PC-3 (cell line): Measurements from ENCODE around the gene MAD1L1. TPM values are rescaled to one million over a fixed set of nuclear protein-coding genes. Genes with fewer than 3 reads are reported as not detected.
"Not testable (repeated sequence)": the region's sequence is repeated elsewhere in the genome, so short reads cannot be mapped to it uniquely, and the experiment has no call there.

Source experiments
- ATAC-seq: fragments of 200-7000 bp; cut with Tn5 transposase; 2 replicates; pipeline ENCODE4 v1.9.1; 2020; ENCODE audit warnings: mild to moderate bottlenecking, moderate library complexity
- BruUV-seq: library from RNA; stranded (reverse); fragments of 400-500 nt; replicated peaks from 2 replicates; lab custom pipeline; 2021; lab: Mats Ljungman, UMichigan
- CTCF ChIA-PET: fragments of 300-600 bp; sonication (Branson Sonifier 250); formaldehyde crosslinking; loops from one replicate; lab custom pipeline; 2022; ENCODE audit warnings: antibody characterized with exemption; lab: Charles Lee
- POLR2A ChIA-PET: fragments of 300-600 bp; sonication (Branson Sonifier 250); formaldehyde crosslinking; loops from one replicate; lab custom pipeline; 2022; ENCODE audit warnings: antibody characterized with exemption; ENCODE audit not compliant: unreplicated experiment; lab: Charles Lee
- DNase-seq: peaks from one replicate; pipeline ENCODE4 v3.0.0-alpha.2; 2015
- H2AFZ ChIP-seq: fragments of 300-600 bp; sonication (generic); 2 replicates; pipeline ENCODE4 v1.6.0; 2016; ENCODE audit warnings: antibody characterized with exemption, low read length
- H3F3A ChIP-seq: fragments of 300-600 bp; sonication (generic); one replicate; pipeline ENCODE4 v1.6.0; 2017; ENCODE audit warnings: antibody characterized with exemption, low read length, control low read depth, mild to moderate bottlenecking; ENCODE audit not compliant: unreplicated experiment
- H3K27ac ChIP-seq: fragments of 300-600 bp; sonication (generic); 2 replicates; pipeline ENCODE4 v1.5.1; 2016; ENCODE audit warnings: mild to moderate bottlenecking, low read length
- H3K27me3 ChIP-seq: fragments of 300-600 bp; sonication (generic); 2 replicates; pipeline ENCODE4 v1.6.1; 2016; ENCODE audit warnings: low read length, mixed read lengths
- H3K36me3 ChIP-seq: fragments of 300-600 bp; sonication (generic); 2 replicates; pipeline ENCODE4 v1.6.1; 2016; ENCODE audit warnings: low read depth, mixed run types, low read length, mixed read lengths
- H3K4me1 ChIP-seq: fragments of 300-600 bp; sonication (generic); 2 replicates; pipeline ENCODE4 v1.5.1; 2016; ENCODE audit warnings: low read length; ENCODE audit not compliant: insufficient read depth
- H3K4me2 ChIP-seq: fragments of 300-600 bp; sonication (generic); 2 replicates; pipeline ENCODE4 v1.6.0; 2016; ENCODE audit warnings: low read length
- H3K4me3 ChIP-seq: fragments of 300-600 bp; sonication (generic); 2 replicates; pipeline ENCODE4 v1.5.1; 2016; ENCODE audit warnings: mild to moderate bottlenecking, low read length, mixed read lengths
- H3K79me2 ChIP-seq: fragments of 300-600 bp; sonication (generic); 2 replicates; pipeline ENCODE4 v1.6.1; 2017; ENCODE audit warnings: low read length, mixed read lengths
- H3K9ac ChIP-seq: fragments of 300-600 bp; sonication (generic); 2 replicates; pipeline ENCODE4 v1.6.0; 2016; ENCODE audit warnings: mild to moderate bottlenecking, low read length
- H3K9me2 ChIP-seq: fragments of 300-600 bp; sonication (generic); replicated peaks from 2 replicates; pipeline ENCODE4 v1.6.1; 2016; ENCODE audit warnings: mixed run types, low read length, mixed read lengths
- H3K9me3 ChIP-seq: fragments of 300-600 bp; sonication (generic); 2 replicates; pipeline ENCODE4 v1.6.1; 2016; ENCODE audit warnings: low read length, mixed read lengths
- H4K20me1 ChIP-seq: fragments of 300-600 bp; sonication (generic); 2 replicates; pipeline ENCODE4 v1.6.1; 2016; ENCODE audit warnings: low read length, mixed read lengths
- CTCF ChIP-seq: fragments of 300-600 bp; sonication (generic); conservative IDR thresholded peaks from 2 replicates; pipeline ENCODE4 v1.5.1; 2017; ENCODE audit warnings: antibody characterized with exemption, low read depth, mild to moderate bottlenecking, low read length
- EZH2 ChIP-seq: fragments of 300-600 bp; sonication (generic); IDR thresholded peaks from one replicate; pipeline ENCODE4 v1.6.1; 2017; ENCODE audit warnings: antibody characterized with exemption, mild to moderate bottlenecking, low read length; ENCODE audit not compliant: unreplicated experiment
- EZH2phosphoT487 ChIP-seq: fragments of 300-600 bp; sonication (generic); IDR thresholded peaks from 2 replicates; pipeline ENCODE4 v1.6.1; 2018; ENCODE audit warnings: mild to moderate bottlenecking, antibody characterized with exemption, low read length, borderline replicate concordance
- intact Hi-C: fragments of 100-400 bp; cut with micrococcal nuclease; formaldehyde crosslinking; loops from 2 replicates; pipeline ENCODE4 v1.9.0; 2023
- total RNA-seq: library from RNA; depleted of rRNA; stranded (reverse); fragments of >200 nt; gene quantifications from 2 replicates; pipeline ENCODE4 v1.2.3, GENCODE V29; 2014

The MAD1L1 gene
- total RNA-seq, 1 experiment from 2014 or later = 88.4 TPM

- no peaks in the 10 kb centered on the region for H3K36me3 ChIP-seq
- H3K9ac ChIP-seq = no peak overlapping the region
- no peaks in the 10 kb centered on the region for H3K9me2 ChIP-seq
- H3K4me3 ChIP-seq = no peak overlapping the region
- H3K4me2 ChIP-seq = no peak overlapping the region
- DNase-seq (no peak), ATAC-seq (no peak)
- no peaks in the 10 kb centered on the region for H3K79me2 ChIP-seq
- BruUV-seq = no TSS peak
- no peaks in the 10 kb centered on the region for H3K27me3 ChIP-seq
- H2AFZ ChIP-seq = no peak overlapping the region
- H4K20me1 ChIP-seq = no peaks in the 10 kb centered on the region
- no peak for TF ChIP-seq EZH2
- no peak for TF ChIP-seq CTCF
- TF ChIP-seq EZH2phosphoT487 = no peak
- H3K4me1 ChIP-seq = no peaks in the 10 kb centered on the region
- no peaks in the 10 kb centered on the region for H3K9me3 ChIP-seq
- POLR2A ChIA-PET = no interaction called here
- no peak overlapping the region for H3K27ac ChIP-seq
- H3F3A ChIP-seq = no peaks in the 10 kb centered on the region
- intact Hi-C loops = no loop called here
- CTCF ChIA-PET = no interaction called here
Measured at GRCh38 chr7:1970895-1971294, 261.9 kb downstream of the MAD1L1 start.

GRCh38 chr7:1970285-1970660, 262.5 kb downstream of the MAD1L1 start:
- ATAC-seq, H3K4me3 ChIP-seq, H3F3A ChIP-seq, H3K36me3 ChIP-seq, POLR2A ChIA-PET, H3K4me2 ChIP-seq, H3K79me2 ChIP-seq, CTCF ChIA-PET, H3K4me1 ChIP-seq, H3K9ac ChIP-seq, H3K27me3 ChIP-seq, intact Hi-C loops, H4K20me1 ChIP-seq, DNase-seq, H3K9me2 ChIP-seq, H3K9me3 ChIP-seq, BruUV-seq, H3K27ac ChIP-seq, H2AFZ ChIP-seq: not testable (repeated sequence)

- POLR2A ChIA-PET = interaction anchor here (0.6 kb wide), 1 partner anchor 191 kb away, joined by 3 read pairs; no protein-coding TSS in a partner anchor
- DNase-seq = no peak
- Histone ChIP-seq H3K9me3 (no peaks in the 10 kb centered on the region), H3K4me2 (no peak overlapping the region), H3K79me2 (no peaks in the 10 kb centered on the region), H3K4me1 (no peaks in the 10 kb centered on the region), H3K9me2 (no peaks in the 10 kb centered on the region), H4K20me1 (no peaks in the 10 kb centered on the region), H3K4me3 (no peak overlapping the region), H2AFZ (no peak overlapping the region), H3F3A (no peaks in the 10 kb centered on the region), H3K36me3 (no peaks in the 10 kb centered on the region), H3K27ac (no peak overlapping the region), H3K27me3 (no peaks in the 10 kb centered on the region), H3K9ac (no peak overlapping the region)
- intact Hi-C loops = no loop called here
- BruUV-seq = no TSS peak
- no peak for ATAC-seq
- no peak for TF ChIP-seq EZH2
- TF ChIP-seq EZH2phosphoT487 = no peak
- no peak for TF ChIP-seq CTCF
- CTCF ChIA-PET = no interaction called here
Measured at GRCh38 chr7:1969459-1970284, 263.1 kb downstream of the MAD1L1 start.
